ENCODE measurements around the gene SLC9A9. TPM values are rescaled to one million over a fixed set of nuclear protein-coding genes. Genes with fewer than 3 reads are reported as not detected.

SLC9A9 gene
- total RNA-seq, 1 donor from 2014 or later: 5.6 TPM

GRCh38 chr3:143267989-143268388, 580.3 kb downstream of the SLC9A9 start:
- intact Hi-C loops (cut with micrococcal nuclease): no loop called here
- DNase-seq (no peak), ATAC-seq (no peak)

- DNase-seq (no peak), ATAC-seq (no peak)
- intact Hi-C loops (cut with micrococcal nuclease): no loop called here
Observed at GRCh38 chr3:143266927-143267326, 581.3 kb downstream of the SLC9A9 start.

DNA sequence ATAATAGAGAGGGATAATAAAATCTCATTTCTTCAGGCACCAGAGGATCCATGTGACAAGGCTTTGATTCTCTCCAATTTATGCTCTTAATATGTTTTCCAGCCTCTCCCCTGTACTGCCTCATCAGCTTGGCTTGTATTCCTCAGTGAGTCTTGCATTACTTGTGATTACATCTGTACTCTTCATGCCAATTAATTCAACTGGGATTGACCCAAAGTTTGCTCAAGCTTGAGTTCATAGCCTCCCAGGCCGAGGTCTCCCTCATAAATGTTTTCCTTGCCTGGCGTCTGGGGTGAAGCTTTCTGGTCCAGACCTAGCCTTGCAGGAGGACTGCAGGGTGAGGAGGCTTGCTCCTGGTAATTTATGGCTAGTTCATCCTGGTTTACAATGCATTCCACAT, 581.8 kb downstream of the SLC9A9 start:
- peak; percentile 71 for ATAC-seq
- intact Hi-C loops (cut with micrococcal nuclease): no loop called here

DNA sequence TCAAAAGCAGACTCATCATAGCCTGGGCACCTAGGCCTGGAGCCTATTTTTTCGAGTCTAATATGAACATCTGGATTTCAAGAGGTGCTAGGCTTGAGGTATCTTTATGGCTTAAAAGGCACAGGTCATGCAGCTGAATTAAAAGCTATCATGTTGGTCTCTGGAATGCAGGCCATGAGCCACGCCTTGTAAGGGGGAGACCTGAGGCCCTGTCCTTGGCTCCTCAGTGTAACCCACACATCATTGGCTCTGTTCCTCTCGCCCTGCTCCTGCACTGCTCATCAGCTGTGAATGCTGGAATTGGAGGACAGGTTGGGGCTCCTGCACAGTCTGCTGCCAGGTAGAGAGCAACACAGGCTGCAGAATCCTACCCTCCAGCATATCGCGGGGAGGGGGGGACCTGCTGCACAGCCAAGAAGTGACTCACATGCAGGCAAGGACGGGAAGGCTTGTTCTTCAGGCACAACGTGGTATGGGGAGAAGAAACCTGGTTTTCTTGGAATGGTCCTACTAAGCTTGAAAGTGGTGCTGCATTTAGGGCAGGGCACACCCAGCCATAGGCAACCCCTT, 582.7 kb downstream of the SLC9A9 start:
- DNase-seq (no peak), ATAC-seq (no peak)
- intact Hi-C loops (cut with micrococcal nuclease): no loop called here

More for the DNA sequence above, 581.8 kb downstream of the SLC9A9 start:
- DNase-seq: no peak

- no peak for DNase-seq
- no peak for ATAC-seq
- intact Hi-C loops (cut with micrococcal nuclease): no loop called here
Observed at GRCh38 chr3:143263852-143264513, 584.3 kb downstream of the SLC9A9 start.

- intact Hi-C loops (cut with micrococcal nuclease): no loop called here
- ATAC-seq: no peak
- no peak for DNase-seq
Observed at GRCh38 chr3:143261848-143262247, 586.4 kb downstream of the SLC9A9 start.

DNA sequence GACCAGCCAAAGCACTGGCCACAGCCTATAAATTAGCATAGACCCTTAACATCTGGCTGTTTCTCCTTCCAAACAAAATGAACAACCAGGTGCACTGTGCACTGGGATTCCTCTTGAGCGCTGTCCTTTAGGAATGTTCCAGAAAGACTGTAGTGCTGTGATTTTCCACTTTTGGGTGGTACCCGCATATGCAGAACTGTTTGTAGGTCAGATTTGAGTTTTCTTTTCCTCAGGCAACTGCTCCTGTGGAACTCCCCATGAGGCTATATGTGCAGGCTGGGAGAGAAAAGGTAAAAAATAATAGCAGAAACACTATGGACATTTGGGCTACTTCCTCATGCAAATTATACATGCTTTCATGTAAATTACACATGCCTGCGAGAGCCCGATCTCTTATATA, 589.6 kb downstream of the SLC9A9 start:
- ATAC-seq (no peak), DNase-seq (no peak)
- intact Hi-C loops (cut with micrococcal nuclease): no loop called here

GRCh38 chr3:143256416-143256815, 591.9 kb downstream of the SLC9A9 start:
- intact Hi-C loops (cut with micrococcal nuclease): no loop called here
- no peak for ATAC-seq
- DNase-seq: no peak

- DNase-seq (no peak), ATAC-seq (no peak)
- intact Hi-C loops (cut with micrococcal nuclease): no loop called here
Observed at GRCh38 chr3:143255739-143256138, 592.5 kb downstream of the SLC9A9 start.

DNA sequence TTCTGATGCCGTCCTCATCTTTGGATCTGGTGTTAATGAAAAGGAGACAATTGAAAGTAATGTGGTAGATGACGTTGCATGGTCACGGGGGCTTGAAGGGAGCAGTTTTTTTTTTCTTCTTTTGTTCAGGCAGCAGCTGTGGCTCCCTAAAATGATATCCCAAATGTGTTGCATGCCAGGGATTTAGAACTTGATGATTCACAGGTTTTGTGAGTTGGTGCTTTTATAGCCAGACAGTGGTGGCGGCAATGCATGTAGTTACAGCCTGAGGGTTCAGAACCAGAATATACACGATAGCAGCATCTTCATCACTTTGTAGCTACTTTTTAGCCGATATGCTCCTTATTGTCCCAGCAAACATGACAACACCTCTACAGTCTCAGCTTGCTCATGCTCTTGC, 595.3 kb downstream of the SLC9A9 start:
- DNase-seq (no peak), ATAC-seq (no peak)
- intact Hi-C loops (cut with micrococcal nuclease): no loop called here

- DNase-seq (no peak), ATAC-seq (no peak)
- intact Hi-C loops (cut with micrococcal nuclease): no loop called here
Observed at GRCh38 chr3:143249014-143249413, 599.3 kb downstream of the SLC9A9 start.

- DNase-seq (no peak), ATAC-seq (no peak)
- intact Hi-C loops (cut with micrococcal nuclease): no loop called here
Observed at GRCh38 chr3:143247073-143247472, 601.2 kb downstream of the SLC9A9 start.

DNA sequence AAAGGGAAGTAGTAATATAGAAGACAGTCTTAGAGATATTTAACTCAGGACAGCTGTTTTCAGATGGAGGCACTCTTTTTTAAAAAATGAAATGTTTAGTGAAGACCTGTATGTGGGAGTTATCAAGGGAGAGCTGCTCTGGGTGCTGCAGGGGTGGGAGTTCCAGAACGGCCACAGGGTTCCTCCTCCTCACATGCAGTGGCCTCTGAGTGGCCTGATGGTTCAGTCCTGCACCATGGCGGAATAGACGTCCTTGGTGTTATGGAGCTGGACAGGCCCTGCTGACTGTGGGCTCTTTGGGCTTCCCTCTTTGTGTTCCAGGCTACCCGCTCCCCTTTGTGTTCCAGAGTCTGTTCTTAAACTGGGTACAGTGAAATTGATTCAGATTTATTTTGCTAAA, 602.6 kb downstream of the SLC9A9 start:
- ATAC-seq (no peak), DNase-seq (no peak)
- intact Hi-C loops (cut with micrococcal nuclease): no loop called here

DNA sequence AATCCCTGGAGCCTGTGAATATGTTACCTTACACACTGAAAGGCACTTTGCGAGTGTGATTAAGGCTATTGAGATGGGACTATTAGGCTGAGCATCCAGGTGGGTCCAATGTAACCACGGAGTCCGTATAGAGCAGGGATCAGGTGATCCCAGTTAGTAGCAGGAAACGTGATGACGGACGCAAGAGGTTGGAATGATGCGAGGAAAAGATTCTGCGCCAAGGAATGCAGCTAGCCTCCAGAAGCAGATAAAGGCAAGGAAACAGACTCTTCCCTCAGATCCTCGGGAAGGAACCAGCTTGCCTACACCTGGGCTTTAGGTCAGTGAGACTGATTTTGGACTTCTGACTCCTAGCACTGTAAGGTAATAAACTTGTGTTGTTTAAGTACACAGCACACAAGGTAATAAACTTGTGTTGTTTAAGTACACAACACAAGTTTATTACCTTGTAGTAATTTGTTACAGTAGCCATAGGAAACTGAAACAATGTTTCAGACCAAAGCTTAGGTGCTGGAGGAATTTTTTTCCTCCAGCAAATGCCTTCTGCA, 603.7 kb downstream of the SLC9A9 start:
- ATAC-seq (no peak), DNase-seq (no peak)
- intact Hi-C loops (cut with micrococcal nuclease): no loop called here

- intact Hi-C loops (cut with micrococcal nuclease): no loop called here
- ATAC-seq (no peak), DNase-seq (no peak)
Observed at GRCh38 chr3:143243686-143244085, 604.6 kb downstream of the SLC9A9 start.

DNA sequence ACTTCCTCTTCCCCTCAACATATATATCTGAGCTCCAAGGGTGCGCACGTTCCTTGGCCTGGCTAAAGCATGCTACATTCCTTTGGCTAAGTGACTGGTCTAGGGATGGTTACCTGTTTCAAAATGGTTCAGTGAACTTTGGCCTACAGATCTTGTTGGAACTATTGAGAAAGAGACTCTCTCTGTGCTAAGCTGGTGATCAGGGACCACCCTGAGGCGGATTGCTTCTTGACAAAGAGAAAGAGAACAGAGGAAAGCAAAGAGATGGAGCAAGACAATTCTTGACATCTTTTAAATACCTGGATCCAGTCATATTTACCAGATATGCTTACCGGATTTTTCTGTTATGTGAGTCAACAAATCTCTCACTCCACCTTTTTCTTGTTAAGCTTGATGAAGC, 605.6 kb downstream of the SLC9A9 start:
- ATAC-seq (no peak), DNase-seq (no peak)
- intact Hi-C loops (cut with micrococcal nuclease): no loop called here

DNA sequence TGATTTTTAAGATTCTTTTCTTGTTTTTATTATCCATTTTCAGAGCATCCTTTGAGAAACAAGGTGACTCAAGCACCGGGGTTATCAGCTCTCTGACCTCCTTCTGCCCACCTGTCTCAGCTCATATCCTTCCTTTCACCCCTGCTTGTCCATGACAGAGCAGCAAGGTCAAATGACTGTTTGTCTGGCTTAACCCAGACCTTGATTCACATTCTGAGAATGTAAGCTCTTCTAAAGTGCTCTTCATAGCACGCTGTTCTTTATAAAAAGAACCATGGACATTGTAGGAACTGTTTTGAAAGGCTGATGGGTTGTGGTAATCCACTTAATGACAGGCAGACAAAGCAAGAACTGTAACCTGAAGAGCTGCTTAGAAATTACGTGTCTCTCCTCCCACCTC, 606.2 kb downstream of the SLC9A9 start:
- intact Hi-C loops (cut with micrococcal nuclease): no loop called here
- ATAC-seq (no peak), DNase-seq (no peak)

GRCh38 chr3:143241481-143241951, 606.8 kb downstream of the SLC9A9 start:
- intact Hi-C loops (cut with micrococcal nuclease): no loop called here
- DNase-seq: no peak
- no peak for ATAC-seq

DNA sequence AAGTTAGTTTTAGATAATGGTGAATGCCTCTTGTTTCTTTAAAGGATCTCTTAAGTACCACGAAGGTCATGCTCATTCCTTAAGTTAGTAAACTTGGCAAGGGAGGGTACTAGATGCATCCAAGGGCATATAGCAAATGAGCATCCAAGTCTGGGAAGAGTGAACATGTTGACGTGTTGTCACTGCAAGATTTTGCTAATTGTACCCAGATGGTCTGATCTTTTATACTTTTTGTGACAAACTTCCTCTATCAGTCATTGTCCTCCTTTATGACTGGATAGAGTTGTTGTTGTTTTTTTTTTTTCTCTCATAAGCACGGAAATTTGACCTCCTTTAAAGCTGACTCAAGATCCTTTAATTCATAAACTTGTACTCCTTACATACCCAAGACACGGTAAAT, 607.4 kb downstream of the SLC9A9 start:
- DNase-seq (no peak), ATAC-seq (no peak)
- intact Hi-C loops (cut with micrococcal nuclease): no loop called here

- no peak for ATAC-seq
- no peak for DNase-seq
- intact Hi-C loops (cut with micrococcal nuclease): no loop called here
Observed at GRCh38 chr3:143239031-143239430, 609.2 kb downstream of the SLC9A9 start.

GRCh38 chr3:143237077-143237627, 611.1 kb downstream of the SLC9A9 start:
- intact Hi-C loops (cut with micrococcal nuclease): no loop called here
- DNase-seq (no peak), ATAC-seq (no peak)

Measured in left ventricle myocardium superior (tissue), 1 donor.